Omental fat pad (tissue), 4 donors: ENCODE measurements around the gene P4HA2. TPM values are rescaled to one million over a fixed set of nuclear protein-coding genes. Genes with fewer than 3 reads are reported as not detected.

Experiments used
- ATAC-seq: fragments of 150-250 bp; one replicate; pipeline ENCODE4 v1.9.1; 2016; ENCODE audit warnings: mild to moderate bottlenecking, moderate library complexity; ENCODE audit not compliant: low FRiP score
- DNase-seq: peaks from one replicate; pipeline ENCODE4 v3.0.0-alpha.2; 2019; ENCODE audit warnings: low spot score
- total RNA-seq, 4 donors: library from RNA; depleted of rRNA; stranded (reverse); fragments of >200 nt; gene quantifications; one replicate each; pipeline ENCODE4 v1.1.0, GENCODE V29; 2016
- TF ChIP-seq, protein P1 (sequence below), 3 donors: fragments of 450-650 bp; IDR thresholded peaks; one replicate each; pipeline ENCODE4 v1.5.1; 2016 to 2017; ENCODE audit warnings: antibody characterized with exemption in 3 of 3, mild to moderate bottlenecking in 3 of 3, moderate library complexity in 2 of 3

P4HA2 gene
- total RNA-seq, 4 donors from 2014 or later = 15.8 to 37.7 (median 25.6) TPM

DNA sequence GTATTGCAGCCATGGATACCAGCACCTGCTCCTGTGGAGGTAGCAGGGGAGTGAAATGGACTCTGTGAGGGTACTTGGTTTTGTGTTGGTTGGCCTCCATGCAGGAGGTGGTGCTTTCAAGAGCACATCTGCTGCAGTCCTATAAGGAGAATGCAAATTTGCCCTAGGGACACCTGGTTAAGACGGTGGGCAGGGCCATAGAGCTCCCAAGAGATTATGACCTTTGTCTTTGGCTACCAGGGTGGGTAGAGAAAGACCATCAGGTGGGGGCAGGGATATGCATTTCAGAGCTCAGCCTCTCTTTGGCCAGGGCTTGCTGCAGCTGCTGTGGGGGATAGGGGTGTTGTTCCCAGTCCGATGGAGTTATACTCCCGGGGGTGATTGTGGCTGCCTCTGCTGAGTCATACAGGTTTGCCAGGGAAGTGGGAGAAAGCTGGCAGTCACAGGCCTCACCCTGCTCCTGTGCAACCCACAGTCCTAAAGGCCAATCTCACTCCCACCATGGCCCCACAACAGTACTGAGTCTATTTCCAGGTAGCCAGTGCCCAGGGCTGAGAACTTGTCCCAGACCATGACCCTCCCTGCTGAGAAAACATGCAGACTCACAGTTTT, 15.8 kb upstream of the P4HA2 start:
- TF ChIP-seq, protein P1, sequence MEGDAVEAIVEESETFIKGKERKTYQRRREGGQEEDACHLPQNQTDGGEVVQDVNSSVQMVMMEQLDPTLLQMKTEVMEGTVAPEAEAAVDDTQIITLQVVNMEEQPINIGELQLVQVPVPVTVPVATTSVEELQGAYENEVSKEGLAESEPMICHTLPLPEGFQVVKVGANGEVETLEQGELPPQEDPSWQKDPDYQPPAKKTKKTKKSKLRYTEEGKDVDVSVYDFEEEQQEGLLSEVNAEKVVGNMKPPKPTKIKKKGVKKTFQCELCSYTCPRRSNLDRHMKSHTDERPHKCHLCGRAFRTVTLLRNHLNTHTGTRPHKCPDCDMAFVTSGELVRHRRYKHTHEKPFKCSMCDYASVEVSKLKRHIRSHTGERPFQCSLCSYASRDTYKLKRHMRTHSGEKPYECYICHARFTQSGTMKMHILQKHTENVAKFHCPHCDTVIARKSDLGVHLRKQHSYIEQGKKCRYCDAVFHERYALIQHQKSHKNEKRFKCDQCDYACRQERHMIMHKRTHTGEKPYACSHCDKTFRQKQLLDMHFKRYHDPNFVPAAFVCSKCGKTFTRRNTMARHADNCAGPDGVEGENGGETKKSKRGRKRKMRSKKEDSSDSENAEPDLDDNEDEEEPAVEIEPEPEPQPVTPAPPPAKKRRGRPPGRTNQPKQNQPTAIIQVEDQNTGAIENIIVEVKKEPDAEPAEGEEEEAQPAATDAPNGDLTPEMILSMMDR (IDR thresholded peaks at IDR 0.05) = no peak
- DNase-seq (no peak), ATAC-seq (no peak)

GRCh38 chr5:132239776-132240175, 12.1 kb upstream of the P4HA2 start:
- TF ChIP-seq, protein P1 (IDR thresholded peaks at IDR 0.05) = no peak
- no peak for ATAC-seq

DNA sequence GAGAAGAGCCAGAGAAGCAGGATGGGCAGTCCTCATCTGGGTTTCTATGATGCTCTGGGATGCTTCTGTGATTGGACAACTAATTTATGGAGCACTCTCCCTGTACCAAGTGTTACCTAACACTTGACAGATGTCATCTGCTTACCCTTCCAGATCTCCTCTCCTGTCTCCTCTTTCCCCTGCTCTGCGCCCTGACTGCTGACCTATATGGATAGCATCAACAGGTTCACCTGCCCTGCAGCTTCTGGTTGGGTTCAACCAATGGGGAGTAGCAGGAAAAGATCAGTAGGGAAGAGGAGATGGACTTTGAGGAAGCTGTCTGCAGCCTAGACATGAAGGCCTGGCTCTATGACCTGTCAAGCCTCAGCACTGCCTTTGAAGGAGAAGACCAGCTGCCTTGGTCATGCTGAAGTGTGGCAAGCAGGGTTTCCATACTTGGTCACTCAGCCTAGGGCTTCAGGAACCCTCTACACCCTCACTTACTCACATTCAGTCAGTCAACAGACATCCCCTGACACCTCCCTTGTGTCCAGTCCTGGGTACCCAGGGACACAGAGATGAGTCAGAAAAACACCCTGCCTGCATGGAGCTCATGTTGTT, 11.3 kb upstream of the P4HA2 start:
- DNase-seq (no peak), ATAC-seq (no peak)
- TF ChIP-seq, protein P1 (IDR thresholded peaks at IDR 0.05) = no peak

More at GRCh38 chr5:132239776-132240175, 12.1 kb upstream of the P4HA2 start:
- DNase-seq = no peak

DNA sequence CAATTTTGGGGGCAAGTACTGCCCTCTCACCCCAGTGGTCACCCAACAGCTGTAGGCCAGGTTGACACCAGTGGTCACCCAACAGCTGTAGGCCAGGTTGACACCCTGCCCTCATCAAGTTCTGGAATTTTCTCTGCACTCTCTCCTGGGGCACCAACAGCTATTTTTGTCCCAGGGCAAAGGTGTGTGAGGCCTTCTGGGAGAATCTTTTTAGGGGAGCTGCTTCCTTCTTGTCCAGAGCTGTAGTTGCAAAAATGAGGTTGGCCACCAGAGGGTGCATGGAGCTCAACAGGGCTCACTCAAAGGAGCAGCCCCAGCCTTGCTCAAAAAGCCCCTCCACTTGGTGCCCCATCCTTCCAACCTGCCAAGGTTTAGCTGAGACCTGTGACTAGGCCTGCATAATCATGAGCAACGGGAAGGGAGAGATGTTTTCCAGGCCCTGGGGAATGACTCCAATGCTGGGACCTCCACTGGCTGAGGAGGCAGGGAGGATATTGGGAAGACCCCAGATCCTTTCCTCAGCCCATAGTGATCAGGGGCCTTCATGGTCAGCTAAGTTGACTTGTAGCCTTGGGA, 10.6 kb upstream of the P4HA2 start:
- peak; percentile 85 for ATAC-seq
- DNase-seq = peak; percentile 96
- TF ChIP-seq, protein P1 (IDR thresholded peaks at IDR 0.05) = peak in 2 of 3 donors; percentile 28 to 68

DNA sequence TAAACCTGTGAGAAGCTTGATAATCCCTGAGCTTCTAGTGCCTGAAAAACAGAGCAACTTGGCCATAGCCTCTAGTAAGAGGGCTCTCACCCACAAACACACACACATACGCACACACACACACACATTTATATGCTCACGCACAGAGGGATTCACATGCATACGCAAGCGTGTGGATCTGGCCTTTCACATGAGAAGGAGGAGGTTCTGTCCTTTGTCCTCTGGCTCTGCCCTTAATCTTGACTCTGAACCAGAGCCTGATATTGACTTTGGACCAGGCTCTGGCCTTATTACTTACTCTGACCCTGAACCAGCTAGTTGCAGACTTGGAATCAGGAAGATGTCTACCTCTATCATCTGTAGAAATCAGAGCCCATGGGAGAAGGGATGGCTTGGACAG, 10.0 kb upstream of the P4HA2 start:
- TF ChIP-seq, protein P1 (IDR thresholded peaks at IDR 0.05) = no peak
- DNase-seq = no peak
- no peak for ATAC-seq

DNA sequence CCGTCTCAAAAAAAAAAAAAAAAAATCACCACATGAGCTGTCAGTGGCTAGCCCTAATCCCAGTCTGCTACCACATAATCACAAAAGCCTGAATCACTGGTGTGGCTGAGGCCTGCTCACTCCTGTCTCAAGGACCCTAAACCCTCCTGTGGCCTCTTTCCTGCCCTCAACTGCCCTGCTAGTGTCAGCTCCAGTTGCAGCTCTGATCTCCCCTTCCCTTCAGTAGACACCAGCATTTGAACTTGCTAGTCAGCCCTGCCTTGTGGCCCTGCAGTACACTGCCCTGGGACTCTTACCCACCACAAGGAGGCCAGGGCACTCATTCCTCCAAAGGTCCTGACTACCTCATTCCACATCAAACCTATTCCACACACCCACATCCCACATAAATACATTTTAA, 9.5 kb upstream of the P4HA2 start:
- ATAC-seq = no peak
- no peak for DNase-seq

More for the DNA sequence above, 9.5 kb upstream of the P4HA2 start:
- TF ChIP-seq, protein P1 (IDR thresholded peaks at IDR 0.05) = no peak
